ENCODE data around the gene FTL.

GRCh38 chr19:48961673-48962028 lies 3.5 kb upstream of the FTL start:
- TF ChIP-seq CTCF (IDR thresholded peaks at IDR 0.05) (no peak), EZH2 (IDR thresholded peaks at IDR 0.05) (no peak)

Measured in neural progenitor cell (in vitro differentiated cells).